ENCODE data around the gene ROBO1.

GRCh38 chr3:79551997-79552396, 215.8 kb downstream of the ROBO1 start:
- TF ChIP-seq SUZ12 (IDR thresholded peaks at IDR 0.05) (no peak), NFRKB (IDR thresholded peaks at IDR 0.05) (no peak)
